Panc1 (cell line): ENCODE data around the gene MCF2L.

ENCODE experiments used
- CTCF ChIP-seq: fragments of 450-650 bp; IDR thresholded peaks from 2 replicates; pipeline ENCODE4 v1.5.1; 2017; ENCODE audit warnings: mild to moderate bottlenecking
- POLR2AphosphoS5 ChIP-seq: IDR thresholded peaks from 2 replicates; pipeline ENCODE4 v1.6.1; 2012; ENCODE audit warnings: mild to moderate bottlenecking, low read depth, low read length, moderate library complexity
- REST ChIP-seq, 2 experiments: IDR thresholded peaks; 2 replicates each; pipeline ENCODE4 v1.6.1; 2011 to 2012; ENCODE audit warnings: low read depth in 2 of 2, control low read depth in 1 of 2, low read length in 1 of 2, mild to moderate bottlenecking in 1 of 2, moderate library complexity in 1 of 2; ENCODE audit not compliant: insufficient read depth in 1 of 2
- SIN3A ChIP-seq: IDR thresholded peaks from 2 replicates; pipeline ENCODE4 v1.6.1; 2012; ENCODE audit warnings: low read depth, mild to moderate bottlenecking, low read length, moderate library complexity, borderline replicate concordance; ENCODE audit not compliant: insufficient read depth
- TCF7L2 ChIP-seq: IDR thresholded peaks from 2 replicates; pipeline ENCODE4 v1.6.1; 2011; ENCODE audit warnings: mild to moderate bottlenecking, low read depth, low read length, inconsistent platforms

GRCh38 chr13:112979406-112979902 lies 10.4 kb downstream of the MCF2L start:
- TF ChIP-seq CTCF: no peak
- TF ChIP-seq REST (IDR thresholded peaks at IDR 0.05; ENCODE audit: insufficient read depth in 1 of 2, low read depth in 2 of 2, low read length in 1 of 2): no peak
- TF ChIP-seq POLR2AphosphoS5: no peak
- no peak for TF ChIP-seq SIN3A
- TF ChIP-seq TCF7L2: no peak
